MCF 10A (cell line): ENCODE data around the gene AGBL4. TPM values are rescaled to one million over a fixed set of nuclear protein-coding genes. Genes with fewer than 3 reads are reported as not detected.
A peak's percentile ranks its signal among the peaks of the same experiment; 100 is the strongest.

ENCODE experiments used
- BruUV-seq: library from RNA; stranded (reverse); fragments of 400-500 nt; replicated peaks from 2 replicates; lab custom pipeline; 2021; lab: Mats Ljungman, UMichigan
- CTCF ChIA-PET: fragments of 300-600 bp; sonication (Branson Sonifier 250); formaldehyde crosslinking; extraction: SDS; loops from one replicate; lab custom pipeline; 2021; ENCODE audit warnings: antibody characterized with exemption, inconsistent platforms; lab: Yijun Ruan, JAX
- POLR2A ChIA-PET: fragments of 300-600, 350-650 bp; sonication (Branson Sonifier 250); formaldehyde crosslinking; extraction: SDS; loops from one replicate; lab custom pipeline; 2020; ENCODE audit warnings: antibody characterized with exemption, inconsistent platforms; lab: Yijun Ruan, JAX
- DNase-seq: peaks from one replicate; pipeline ENCODE4 v3.0.0-alpha.2; 2018; ENCODE audit not compliant: unreplicated experiment
- H3K27ac Mint-ChIP-seq: one replicate; pipeline ENCODE4 v1.8.0; 2022; ENCODE audit warnings: mild to moderate bottlenecking, low read depth, mixed read lengths; ENCODE audit not compliant: unreplicated experiment
- H3K27me3 Mint-ChIP-seq: one replicate; pipeline ENCODE4 v1.8.0; 2022; ENCODE audit warnings: mixed read lengths; ENCODE audit not compliant: insufficient read depth, unreplicated experiment
- H3K36me3 Mint-ChIP-seq: one replicate; pipeline ENCODE4 v1.8.0; 2022; ENCODE audit warnings: mild to moderate bottlenecking, moderate library complexity, mixed read lengths; ENCODE audit not compliant: insufficient read depth, unreplicated experiment
- H3K4me1 Mint-ChIP-seq: one replicate; pipeline ENCODE4 v1.8.0; 2022; ENCODE audit warnings: mixed read lengths; ENCODE audit not compliant: insufficient read depth, unreplicated experiment
- H3K4me3 Mint-ChIP-seq: one replicate; pipeline ENCODE4 v1.8.0; 2022; ENCODE audit warnings: mild to moderate bottlenecking, moderate library complexity, mixed read lengths; ENCODE audit not compliant: unreplicated experiment
- H3K9me3 Mint-ChIP-seq: one replicate; pipeline ENCODE4 v1.8.0; 2022; ENCODE audit warnings: mixed read lengths; ENCODE audit not compliant: unreplicated experiment
- CTCF ChIP-seq: fragments of 200-600 bp; IDR thresholded peaks from one replicate; pipeline ENCODE4 v1.8.0; 2022; ENCODE audit warnings: antibody characterized with exemption, mild to moderate bottlenecking; ENCODE audit not compliant: unreplicated experiment
- intact Hi-C: fragments of 100-400 bp; cut with micrococcal nuclease; formaldehyde crosslinking; loops from 2 replicates; pipeline ENCODE4 v1.14.1; 2022
- total RNA-seq: library from RNA; stranded (reverse); gene quantifications from 2 replicates; pipeline ENCODE4 v1.2.3, GENCODE V29; 2022

AGBL4 gene
- total RNA-seq, 1 experiment from 2014 or later, result not detected

GRCh38 chr1:48506870-48507269, 1516.9 kb downstream of the AGBL4 start:
- Mint-ChIP-seq H3K36me3 (no peaks in the 10 kb centered on the region), H3K9me3 (no peaks in the 10 kb centered on the region), H3K4me1 (no peaks in the 10 kb centered on the region), H3K27ac (no peak overlapping the region), H3K27me3 (peaks cover 17% of the 10 kb centered on the region), H3K4me3 (no peak overlapping the region)
- no peak for TF ChIP-seq CTCF
- no peak for DNase-seq
- intact Hi-C loops, result no loop called here
- CTCF ChIA-PET, result interaction anchor here (0.7 to 2.0 kb wide), 3 partner anchors 9 to 182 kb away, joined by 3 to 12 read pairs (median 4); no protein-coding TSS in a partner anchor
- BruUV-seq, result no TSS peak
- POLR2A ChIA-PET, result interaction anchor here (0.6 kb wide), 1 partner anchor 13 kb away, joined by 4 read pairs; no protein-coding TSS in a partner anchor

- peak overlapping the region; percentile 39 for H3K27ac Mint-ChIP-seq
- DNase-seq, result no peak
- no peaks in the 10 kb centered on the region for H3K27me3 Mint-ChIP-seq
- ChIA-PET CTCF (interaction anchor here (0.5 to 3.6 kb wide), 8 partner anchors 8 to 1804 kb away, joined by 3 to 19 read pairs (median 4); no protein-coding TSS in a partner anchor), POLR2A (interaction anchor here (0.6 kb wide), 1 partner anchor 205 kb away, joined by 4 read pairs; no protein-coding TSS in a partner anchor)
- no peaks in the 10 kb centered on the region for H3K9me3 Mint-ChIP-seq
- H3K4me1 Mint-ChIP-seq, result peaks cover 5% of the 10 kb centered on the region
- intact Hi-C loops, result no loop called here
- H3K36me3 Mint-ChIP-seq, result no peaks in the 10 kb centered on the region
- BruUV-seq, result no TSS peak
- TF ChIP-seq CTCF, result no peak
- H3K4me3 Mint-ChIP-seq, result no peak overlapping the region
Observed at GRCh38 chr1:48500541-48501450, 1523.0 kb downstream of the AGBL4 start.

- no peaks in the 10 kb centered on the region for H3K9me3 Mint-ChIP-seq
Observed at GRCh38 chr1:48499211-48499735, 1524.5 kb downstream of the AGBL4 start.

More at GRCh38 chr1:48499211-48499735, 1524.5 kb downstream of the AGBL4 start:
- peaks cover 10% of the 10 kb centered on the region for H3K4me1 Mint-ChIP-seq
- no peak for DNase-seq
- no peaks in the 10 kb centered on the region for H3K27me3 Mint-ChIP-seq
- ChIA-PET POLR2A (interaction anchor here (0.8 kb wide), 1 partner anchor 72 kb away, joined by 3 read pairs; no protein-coding TSS in a partner anchor), CTCF (interaction anchor here (0.6 to 3.6 kb wide), 28 partner anchors 8 to 1321 kb away, joined by 3 to 36 read pairs (median 4); partner anchors contain the start of gene SPATA6)
- no peaks in the 10 kb centered on the region for H3K36me3 Mint-ChIP-seq
- BruUV-seq, result no TSS peak
- no peak for TF ChIP-seq CTCF
- no peak overlapping the region for H3K4me3 Mint-ChIP-seq
- intact Hi-C loops, result loop anchor here (2.0 to 5.0 kb wide), 2 partner anchors 28 to 142 kb away; no protein-coding TSS in a partner anchor
- no peak overlapping the region for H3K27ac Mint-ChIP-seq
